SK-N-SH treated with all-trans-retinoic acid at 6 μM for 48 hours (cell line): ENCODE results near the gene MSN.

Experiments
- ATAC-seq: fragments of 200-7000 bp; cut with Tn5 transposase; 3 replicates; pipeline ENCODE4 v1.9.1; 2020; ENCODE audit warnings: mild to moderate bottlenecking, moderate library complexity
- ARNTL ChIP-seq: fragments of 450-650 bp; formaldehyde crosslinking; IDR thresholded peaks from 2 replicates; pipeline ENCODE4 v1.5.0; 2020; ENCODE audit warnings: low read depth, mild to moderate bottlenecking, moderate library complexity, borderline replicate concordance
- BACH2 ChIP-seq: fragments of 250-450 bp; sonication (Bioruptor Pico); IDR thresholded peaks from 2 replicates; pipeline ENCODE4 v1.9.0; 2021; ENCODE audit warnings: mild to moderate bottlenecking, borderline replicate concordance
- CREB5 ChIP-seq: fragments of 250-450 bp; sonication (Bioruptor Pico); IDR thresholded peaks from 2 replicates; pipeline ENCODE4 v1.5.1; 2020; ENCODE audit warnings: low read depth, mild to moderate bottlenecking, moderate library complexity
- CSRNP3 ChIP-seq: fragments of 250-450 bp; sonication (Bioruptor Pico); IDR thresholded peaks from 2 replicates; pipeline ENCODE4 v1.5.1; 2021; ENCODE audit warnings: mild to moderate bottlenecking, moderate library complexity
- ESRRG ChIP-seq: fragments of 250-450 bp; sonication (Bioruptor Pico); IDR thresholded peaks from 2 replicates; pipeline ENCODE4 v1.6.1; 2021; ENCODE audit warnings: mild to moderate bottlenecking
- GLIS3 ChIP-seq: fragments of 250-450 bp; sonication (Bioruptor Pico); IDR thresholded peaks from 2 replicates; pipeline ENCODE4 v1.5.0; 2020; ENCODE audit warnings: mild to moderate bottlenecking, moderate library complexity
- ISL1 ChIP-seq: fragments of 250-450 bp; sonication (Bioruptor Pico); IDR thresholded peaks from 2 replicates; pipeline ENCODE4 v2.1.2; 2022; ENCODE audit warnings: mild to moderate bottlenecking, moderate library complexity
- OSR1 ChIP-seq: fragments of 250-450 bp; sonication (Bioruptor Pico); IDR thresholded peaks from 2 replicates; pipeline ENCODE4 v1.8.0; 2022; ENCODE audit warnings: moderate library complexity, mild to moderate bottlenecking, inconsistent platforms
- PATZ1 ChIP-seq: fragments of 250-450 bp; sonication (Bioruptor Pico); IDR thresholded peaks from 2 replicates; pipeline ENCODE4 v1.8.0; 2020; ENCODE audit warnings: mild to moderate bottlenecking, moderate library complexity, borderline replicate concordance
- POU6F1 ChIP-seq: fragments of 250-450 bp; sonication (Bioruptor Pico); IDR thresholded peaks from 2 replicates; pipeline ENCODE4 v1.8.0; 2021; ENCODE audit warnings: low read depth, mild to moderate bottlenecking, moderate library complexity, borderline replicate concordance
- PPARA ChIP-seq: fragments of 250-450 bp; sonication (Bioruptor Pico); IDR thresholded peaks from 2 replicates; pipeline ENCODE4 v1.5.0; 2020; ENCODE audit warnings: mild to moderate bottlenecking, borderline replicate concordance
- RARB ChIP-seq: fragments of 250-450 bp; sonication (Bioruptor Pico); IDR thresholded peaks from 2 replicates; pipeline ENCODE4 v1.8.0; 2021; ENCODE audit warnings: mild to moderate bottlenecking, moderate library complexity
- SNAI2 ChIP-seq: fragments of 250-450 bp; sonication (Bioruptor Pico); IDR thresholded peaks from 2 replicates; pipeline ENCODE4 v1.5.0; 2020; ENCODE audit warnings: mild to moderate bottlenecking, moderate library complexity
- TCF4 ChIP-seq: fragments of 250-450 bp; sonication (Bioruptor Pico); IDR thresholded peaks from 2 replicates; pipeline ENCODE4 v1.8.0; 2021; ENCODE audit warnings: mild to moderate bottlenecking, moderate library complexity, borderline replicate concordance
- TOX ChIP-seq: fragments of 250-450 bp; sonication (Bioruptor Pico); IDR thresholded peaks from 2 replicates; pipeline ENCODE4 v1.8.0; 2021; ENCODE audit warnings: mild to moderate bottlenecking, moderate library complexity, borderline replicate concordance
- TSHZ2 ChIP-seq: fragments of 250-450 bp; sonication (Bioruptor Pico); IDR thresholded peaks from 2 replicates; pipeline ENCODE4 v1.5.0; 2020; ENCODE audit warnings: mild to moderate bottlenecking, moderate library complexity
- ZC3H10 ChIP-seq: fragments of 250-450 bp; sonication (Bioruptor Pico); IDR thresholded peaks from 2 replicates; pipeline ENCODE4 v1.5.1; 2021; ENCODE audit warnings: mild to moderate bottlenecking, moderate library complexity
- ZFP3 ChIP-seq: fragments of 250-450 bp; sonication (Bioruptor Pico); IDR thresholded peaks from 2 replicates; pipeline ENCODE4 v1.5.0; 2020; ENCODE audit warnings: mild to moderate bottlenecking, moderate library complexity
- ZFP30 ChIP-seq: fragments of 450-650 bp; formaldehyde crosslinking; IDR thresholded peaks from 2 replicates; pipeline ENCODE4 v1.5.0; 2022; ENCODE audit warnings: mild to moderate bottlenecking, moderate library complexity
- ZNF565 ChIP-seq: fragments of 450-650 bp; formaldehyde crosslinking; conservative IDR thresholded peaks from 2 replicates; pipeline ENCODE4 v1.5.0; 2020; ENCODE audit warnings: low read depth, mild to moderate bottlenecking, moderate library complexity
- ZNF70 ChIP-seq: fragments of 450-650 bp; formaldehyde crosslinking; IDR thresholded peaks from 2 replicates; pipeline ENCODE4 v1.5.0; 2020; ENCODE audit warnings: mild to moderate bottlenecking, moderate library complexity

MSN gene

GRCh38 chrX:65712005-65712806, 44.8 kb downstream of the MSN start:
- TF ChIP-seq OSR1 (CRISPR knock-in tag) (no peak), TOX (CRISPR knock-in tag) (no peak), ARNTL (CRISPR knock-in tag) (no peak), ISL1 (CRISPR knock-in tag) (no peak), ZNF70 (CRISPR knock-in tag) (no peak), PATZ1 (no peak), RARB (no peak), BACH2 (no peak), CSRNP3 (CRISPR knock-in tag) (no peak), ESRRG (CRISPR knock-in tag) (no peak), ZC3H10 (CRISPR knock-in tag) (no peak)
- ATAC-seq, result no peak

- no peak for ATAC-seq
- TF ChIP-seq ARNTL (CRISPR knock-in tag), result no peak
These were observed 51.1 kb downstream of the MSN start for GRCh38 chrX:65718538-65718937.

GRCh38 chrX:65720381-65720964, 53.0 kb downstream of the MSN start:
- no peak for ATAC-seq
- TF ChIP-seq TCF4 (CRISPR knock-in tag) (no peak), ZNF565 (CRISPR knock-in tag) (no peak), PATZ1 (no peak), ZFP3 (CRISPR knock-in tag) (no peak), RARB (no peak), ARNTL (CRISPR knock-in tag) (no peak), BACH2 (no peak), GLIS3 (CRISPR knock-in tag) (no peak), ZFP30 (CRISPR knock-in tag) (no peak), ISL1 (CRISPR knock-in tag) (no peak), TOX (CRISPR knock-in tag) (no peak), OSR1 (CRISPR knock-in tag) (no peak), TSHZ2 (no peak), CSRNP3 (CRISPR knock-in tag) (no peak), PPARA (CRISPR knock-in tag) (no peak), CREB5 (CRISPR knock-in tag) (no peak), POU6F1 (no peak), ZNF70 (CRISPR knock-in tag) (no peak), ZC3H10 (CRISPR knock-in tag) (no peak), SNAI2 (no peak)
- TF ChIP-seq, all 23 proteins: peak for 0
